ENCODE measurements around the gene CTNNA2.

The CTNNA2 gene

DNA sequence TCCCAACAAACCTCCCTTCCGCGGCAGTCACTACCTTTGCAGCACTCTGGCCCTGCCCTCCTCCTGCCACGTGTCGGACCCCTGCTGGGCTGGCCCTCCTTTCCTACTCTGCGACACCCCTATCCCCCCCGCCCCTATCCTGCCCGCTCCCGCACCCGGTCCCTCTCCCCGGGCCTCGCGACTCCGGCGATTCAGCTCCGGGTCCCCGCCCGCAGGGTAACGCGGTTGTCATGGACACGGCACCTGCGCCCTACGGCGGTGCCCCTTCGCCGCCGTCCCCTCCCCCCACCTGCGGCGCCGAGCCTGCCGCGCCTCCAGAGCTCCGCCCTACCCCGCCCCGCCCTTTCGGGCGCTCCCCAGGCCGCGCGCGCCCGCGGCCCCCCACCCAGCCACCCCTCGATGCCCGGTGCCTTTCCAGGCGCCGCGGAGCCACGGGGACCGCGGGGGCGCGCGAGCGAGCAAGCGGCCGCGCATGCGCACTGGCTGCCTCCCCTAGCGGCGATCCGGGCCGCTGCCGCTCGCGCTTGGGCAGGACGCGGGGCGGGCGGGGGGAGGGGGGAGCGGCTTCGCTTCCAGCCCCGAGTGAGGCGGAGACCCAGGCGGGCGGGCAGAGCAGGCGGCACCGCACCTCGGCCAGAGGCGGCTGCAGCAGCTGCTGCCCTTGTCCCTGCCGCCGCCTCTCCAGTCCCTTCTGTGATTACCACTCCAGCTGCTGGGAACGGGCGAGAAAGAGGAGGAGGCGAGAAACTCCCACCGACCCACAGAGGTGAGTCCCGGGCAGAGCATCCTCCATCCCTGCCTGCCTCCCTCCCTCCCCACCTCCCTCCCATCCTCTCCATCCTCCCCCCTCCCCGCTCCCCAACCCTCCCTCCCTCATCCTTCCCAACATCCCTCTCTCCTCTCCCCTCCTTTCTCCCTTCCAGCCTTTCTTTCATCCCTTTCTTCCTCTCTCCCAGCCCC lies at the start of gene CTNNA2:
Gene CTNNA2 (plus strand): TSS at position 610 of the 960 bp plus-strand sequence.
- Histone ChIP-seq H3K9me3 (replicated peaks in 1 of 11) (peaks cover 0 to 8% (median 0%) of the 10 kb centered on the region in 11 experiments; a peak in 5 of 22 replicates), H3K27ac (no peak within 1 kb of the TSS), H3K4me1 (no peaks in the 10 kb centered on the region), H4K20me1 (no peaks in the 10 kb centered on the region), H3K27me3 (no peaks in the 10 kb centered on the region), H3K36me3 (no peaks in the 10 kb centered on the region), H3K4me2 (no peak within 1 kb of the TSS), H3K4me3 (no peak within 1 kb of the TSS), H3K9ac (no peak within 1 kb of the TSS)
- TF ChIP-seq Cebpa-rat (IDR thresholded peaks at IDR 0.05): no peak

DNA sequence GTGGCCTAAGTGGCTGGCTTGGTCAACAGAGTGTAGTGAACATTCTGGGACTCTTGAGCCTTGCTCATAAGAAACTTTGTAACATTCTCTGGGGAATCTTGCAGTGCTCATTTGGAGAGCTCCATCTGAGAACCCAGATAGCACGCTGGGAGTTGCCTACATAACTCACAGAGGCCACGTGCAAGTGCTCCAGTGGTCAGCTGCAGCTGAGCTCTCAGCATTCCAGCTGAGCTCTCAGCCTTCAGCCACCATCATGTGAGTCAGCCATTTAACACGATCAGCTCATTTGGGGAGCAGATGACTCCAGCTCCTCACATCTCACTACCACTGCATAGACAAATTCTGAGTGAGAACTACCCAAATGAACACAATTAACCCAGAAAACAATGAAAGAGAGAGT lies 25.5 kb upstream of the CTNNA2 start:
- H3K4me2 ChIP-seq: no peak overlapping the region
- no peaks in the 10 kb centered on the region for H3K4me1 ChIP-seq
- H3K36me3 ChIP-seq: no peaks in the 10 kb centered on the region
- TF ChIP-seq Cebpa-rat (IDR thresholded peaks at IDR 0.05): no peak
- no peak overlapping the region for H3K9ac ChIP-seq
- no peaks in the 10 kb centered on the region for H4K20me1 ChIP-seq
- H3K4me3 ChIP-seq: no peak overlapping the region
- no peak overlapping the region for H3K27ac ChIP-seq
- no peaks in the 10 kb centered on the region for H3K9me3 ChIP-seq (replicated peaks in 1 of 11)
- H3K27me3 ChIP-seq: no peaks in the 10 kb centered on the region

DNA sequence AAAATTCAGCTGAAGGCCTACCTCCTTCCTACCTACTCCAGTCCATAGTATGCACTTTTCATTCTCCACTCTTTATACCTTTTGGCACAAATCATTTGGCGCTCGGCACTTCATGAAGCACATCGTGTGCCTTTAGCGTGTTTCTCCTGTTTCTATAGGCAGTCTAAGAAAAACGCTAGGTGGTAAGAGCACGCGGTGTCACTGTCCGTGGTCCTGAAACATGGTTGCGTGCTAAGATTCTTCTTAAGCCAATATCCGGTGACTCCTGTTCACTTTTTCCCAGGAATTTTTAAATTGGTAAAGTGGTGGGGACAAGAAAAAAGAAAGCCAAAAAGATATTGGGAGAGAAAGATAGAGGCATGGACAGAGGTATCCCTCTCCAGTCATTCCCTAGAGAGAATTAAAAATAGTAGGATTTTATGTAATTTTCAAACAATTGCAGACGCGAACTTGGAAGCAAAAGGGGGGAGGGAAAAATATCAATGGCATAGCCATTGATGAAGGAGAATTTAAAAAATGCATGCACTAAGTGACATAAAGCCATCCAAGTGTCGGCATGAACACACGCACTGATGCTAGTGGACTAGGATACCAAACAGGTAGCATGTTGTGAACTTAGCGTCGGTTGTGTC lies 1.4 kb upstream of the CTNNA2 start:
- H3K4me2 ChIP-seq: no peak overlapping the region

DNA sequence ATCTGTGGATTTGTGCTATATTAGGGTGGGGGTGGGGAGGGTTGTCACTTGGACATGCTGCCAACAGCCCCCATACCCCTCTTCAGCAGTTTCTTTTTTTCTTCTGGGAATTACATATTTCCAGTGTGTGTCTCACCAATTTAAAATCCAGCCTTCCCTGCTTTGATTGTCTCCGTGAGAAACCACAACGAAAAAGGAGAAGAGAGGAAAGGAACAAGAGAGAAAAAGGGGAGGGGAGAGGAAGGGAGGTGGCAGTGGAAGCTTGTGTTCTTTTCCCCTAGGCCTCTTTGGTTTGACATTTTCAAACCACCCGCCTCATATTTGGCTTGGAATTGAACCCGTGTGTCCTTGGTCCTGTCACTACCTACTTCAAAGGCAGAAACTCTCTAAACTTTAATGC lies 860 bp downstream of the CTNNA2 start:
- no peak overlapping the region for H3K4me3 ChIP-seq
- no peak overlapping the region for H3K27ac ChIP-seq
- no peaks in the 10 kb centered on the region for H4K20me1 ChIP-seq
- TF ChIP-seq Cebpa-rat (IDR thresholded peaks at IDR 0.05): no peak
- no peak overlapping the region for H3K4me2 ChIP-seq
- no peaks in the 10 kb centered on the region for H3K4me1 ChIP-seq
- no peaks in the 10 kb centered on the region for H3K36me3 ChIP-seq
- no peak overlapping the region for H3K9ac ChIP-seq
- H3K27me3 ChIP-seq: no peaks in the 10 kb centered on the region
- H3K9me3 ChIP-seq (replicated peaks in 1 of 11): peaks cover 0 to 8% (median 0%) of the 10 kb centered on the region in 11 experiments; a peak in 5 of 22 replicates

More for the DNA sequence above, 1.4 kb upstream of the CTNNA2 start:
- Histone ChIP-seq H3K27ac (no peak overlapping the region), H4K20me1 (no peaks in the 10 kb centered on the region), H3K9ac (no peak overlapping the region), H3K9me3 (replicated peaks in 1 of 11) (peaks cover 0 to 8% (median 0%) of the 10 kb centered on the region in 11 experiments; a peak in 5 of 22 replicates), H3K27me3 (no peaks in the 10 kb centered on the region), H3K4me3 (no peak overlapping the region), H3K36me3 (no peaks in the 10 kb centered on the region), H3K4me1 (no peaks in the 10 kb centered on the region)
- no peak for TF ChIP-seq Cebpa-rat (IDR thresholded peaks at IDR 0.05)

DNA sequence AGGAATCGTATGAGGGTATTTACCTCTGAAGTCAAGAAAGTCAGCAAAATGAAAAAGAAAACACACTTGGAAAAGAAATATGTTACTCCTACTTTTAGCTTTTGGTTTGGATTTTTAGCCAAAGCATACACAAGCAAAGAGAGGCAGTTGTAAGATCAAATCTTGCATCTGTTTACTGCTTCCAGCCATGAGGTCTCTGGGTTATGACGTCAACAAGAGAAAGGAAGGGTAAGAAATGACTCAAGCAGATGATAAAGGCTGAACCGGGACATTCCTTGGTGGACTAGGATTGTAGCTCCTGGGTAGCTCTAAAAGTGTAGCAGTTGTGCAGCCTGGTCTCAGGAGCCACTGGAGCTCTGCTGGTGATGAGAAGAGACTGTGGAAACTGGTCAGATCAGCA lies 16.8 kb downstream of the CTNNA2 start:
- no peak overlapping the region for H3K4me2 ChIP-seq
- no peaks in the 10 kb centered on the region for H3K9me3 ChIP-seq (replicated peaks in 1 of 11)
- no peaks in the 10 kb centered on the region for H3K36me3 ChIP-seq
- H3K27me3 ChIP-seq: no peaks in the 10 kb centered on the region
- H4K20me1 ChIP-seq: no peaks in the 10 kb centered on the region
- no peak overlapping the region for H3K4me3 ChIP-seq
- no peak for TF ChIP-seq Cebpa-rat (IDR thresholded peaks at IDR 0.05)
- no peak overlapping the region for H3K9ac ChIP-seq
- H3K4me1 ChIP-seq: no peaks in the 10 kb centered on the region
- no peak overlapping the region for H3K27ac ChIP-seq

DNA sequence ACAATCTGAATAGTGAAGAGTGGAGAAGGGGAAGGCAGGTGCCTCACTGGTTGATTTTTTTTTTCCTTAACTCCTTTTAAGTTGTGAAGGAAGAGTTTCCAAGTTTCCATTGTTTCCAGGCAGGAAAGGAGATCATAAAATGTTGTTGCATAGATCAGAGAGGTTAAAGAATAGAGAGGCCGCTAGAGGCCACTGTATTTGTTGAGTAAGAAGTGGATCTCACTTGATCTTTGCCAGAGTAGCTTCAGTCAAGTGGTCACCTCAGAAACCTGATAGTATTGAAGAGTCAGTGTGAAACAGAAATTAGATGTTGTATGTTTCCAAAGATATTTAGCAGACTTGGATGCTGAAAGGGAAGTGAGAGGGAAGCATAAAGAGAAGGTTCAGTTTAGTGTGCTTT lies 17.6 kb downstream of the CTNNA2 start:
- Histone ChIP-seq H4K20me1 (no peaks in the 10 kb centered on the region), H3K4me1 (no peaks in the 10 kb centered on the region), H3K36me3 (no peaks in the 10 kb centered on the region), H3K4me2 (no peak overlapping the region), H3K9me3 (replicated peaks in 1 of 11) (no peaks in the 10 kb centered on the region), H3K27ac (no peak overlapping the region), H3K27me3 (no peaks in the 10 kb centered on the region), H3K4me3 (no peak overlapping the region), H3K9ac (no peak overlapping the region)
- TF ChIP-seq Cebpa-rat (IDR thresholded peaks at IDR 0.05): no peak

DNA sequence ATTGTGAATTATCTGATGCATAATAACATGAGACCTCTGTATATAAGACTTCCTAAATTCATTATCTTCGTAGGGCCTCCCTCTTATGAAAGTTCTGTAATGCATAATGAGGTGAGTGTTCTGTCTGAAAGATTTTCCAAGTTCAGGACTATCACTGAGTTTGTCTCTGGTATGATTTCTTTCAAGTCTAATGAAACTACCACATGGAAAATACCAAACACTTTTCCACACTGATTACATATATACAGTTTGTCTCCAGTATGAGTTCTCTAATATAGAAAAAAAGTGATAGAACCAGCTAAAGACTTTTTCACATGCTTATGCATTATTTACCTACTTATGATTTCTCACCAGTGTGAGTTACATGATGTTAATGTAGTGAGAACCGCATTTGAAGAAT lies 34.7 kb downstream of the CTNNA2 start:
- Histone ChIP-seq H4K20me1 (no peaks in the 10 kb centered on the region), H3K27ac (no peak overlapping the region), H3K4me2 (no peak overlapping the region), H3K9me3 (replicated peaks in 1 of 11) (peaks cover 86 to 93% (median 90%) of the 10 kb centered on the region in 11 experiments), H3K36me3 (no peaks in the 10 kb centered on the region), H3K4me1 (peaks cover 0 to 4% (median 0%) of the 10 kb centered on the region in 10 experiments; a peak in 2 of 20 replicates), H3K9ac (no peak overlapping the region), H3K4me3 (no peak overlapping the region), H3K27me3 (no peaks in the 10 kb centered on the region)
- TF ChIP-seq Cebpa-rat (IDR thresholded peaks at IDR 0.05): no peak

DNA sequence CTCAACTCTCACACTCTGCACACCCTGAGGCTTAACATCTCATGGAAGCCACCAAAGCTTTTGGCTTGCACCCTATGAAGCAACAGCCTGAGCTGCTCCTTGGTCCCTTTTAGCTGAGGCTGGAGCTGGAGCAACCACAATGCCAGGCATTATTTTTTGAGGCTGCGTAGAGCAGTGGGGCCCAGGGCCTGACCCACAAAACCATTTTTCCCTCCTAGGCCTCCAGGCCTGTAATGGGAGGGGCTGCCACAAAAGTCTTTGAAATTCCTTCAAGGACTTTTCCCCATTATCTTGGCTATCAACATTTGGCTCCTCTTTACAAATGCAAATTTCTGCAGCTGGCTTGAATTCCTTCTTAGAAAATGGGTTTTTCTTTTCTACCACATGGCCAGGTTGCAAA lies 39.8 kb downstream of the CTNNA2 start:
- Histone ChIP-seq H3K27me3 (no peaks in the 10 kb centered on the region), H3K27ac (no peak overlapping the region), H3K9me3 (replicated peaks in 1 of 11) (peaks cover 61 to 68% (median 64%) of the 10 kb centered on the region in 11 experiments), H3K4me3 (0 out of 20 replicates have a peak overlapping the region, but pooled peaks of 1 of the 10 experiments have one; percentile 17), H3K4me2 (no peak overlapping the region), H3K36me3 (no peaks in the 10 kb centered on the region), H3K9ac (no peak overlapping the region), H4K20me1 (no peaks in the 10 kb centered on the region), H3K4me1 (no peaks in the 10 kb centered on the region)
- no peak for TF ChIP-seq Cebpa-rat (IDR thresholded peaks at IDR 0.05)

DNA sequence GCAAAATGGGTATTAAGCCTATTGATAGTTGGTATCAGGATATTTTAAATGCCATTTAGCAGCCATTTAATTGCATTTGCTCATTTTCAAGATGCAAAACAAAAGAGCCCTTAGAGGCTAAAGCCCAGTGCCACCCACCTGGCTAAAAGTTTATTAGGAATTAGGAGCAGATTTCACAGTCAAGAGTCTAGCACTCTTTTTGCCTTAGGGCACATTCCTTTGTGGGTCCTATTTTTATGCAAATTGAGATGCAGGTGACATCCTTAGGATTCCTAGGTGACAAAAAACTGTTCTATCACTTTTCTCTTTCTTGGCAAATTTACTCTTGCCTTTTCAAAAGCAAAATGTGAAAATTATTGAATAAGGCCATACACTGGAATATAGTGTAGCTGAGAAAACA lies 42.0 kb downstream of the CTNNA2 start:
- no peaks in the 10 kb centered on the region for H3K36me3 ChIP-seq
- no peak overlapping the region for H3K9ac ChIP-seq
- H3K9me3 ChIP-seq (replicated peaks in 1 of 11): peaks cover 39 to 46% (median 42%) of the 10 kb centered on the region in 11 experiments
- no peak overlapping the region for H3K27ac ChIP-seq
- H4K20me1 ChIP-seq: no peaks in the 10 kb centered on the region
- H3K4me3 ChIP-seq: no peak overlapping the region
- no peaks in the 10 kb centered on the region for H3K27me3 ChIP-seq
- no peaks in the 10 kb centered on the region for H3K4me1 ChIP-seq
- no peak overlapping the region for H3K4me2 ChIP-seq
- TF ChIP-seq Cebpa-rat (IDR thresholded peaks at IDR 0.05): no peak
